GM18519 (cell line): ENCODE results near the gene NUCB1.
"Not testable (repeated sequence)": the region's sequence is repeated elsewhere in the genome, so short reads cannot be mapped to it uniquely, and the experiment has no call there.

ENCODE experiments used
- ATAC-seq: cut with Tn5 transposase; IDR thresholded peaks from one replicate; pipeline ENCODE4 v1.9.1; 2021; ENCODE audit warnings: mild to moderate bottlenecking, moderate library complexity; ENCODE audit not compliant: unreplicated experiment, low FRiP score

NUCB1 gene

GRCh38 chr19:48873476-48874302 is 26.4 kb upstream of the NUCB1 start:
- ATAC-seq, result no peak

DNA sequence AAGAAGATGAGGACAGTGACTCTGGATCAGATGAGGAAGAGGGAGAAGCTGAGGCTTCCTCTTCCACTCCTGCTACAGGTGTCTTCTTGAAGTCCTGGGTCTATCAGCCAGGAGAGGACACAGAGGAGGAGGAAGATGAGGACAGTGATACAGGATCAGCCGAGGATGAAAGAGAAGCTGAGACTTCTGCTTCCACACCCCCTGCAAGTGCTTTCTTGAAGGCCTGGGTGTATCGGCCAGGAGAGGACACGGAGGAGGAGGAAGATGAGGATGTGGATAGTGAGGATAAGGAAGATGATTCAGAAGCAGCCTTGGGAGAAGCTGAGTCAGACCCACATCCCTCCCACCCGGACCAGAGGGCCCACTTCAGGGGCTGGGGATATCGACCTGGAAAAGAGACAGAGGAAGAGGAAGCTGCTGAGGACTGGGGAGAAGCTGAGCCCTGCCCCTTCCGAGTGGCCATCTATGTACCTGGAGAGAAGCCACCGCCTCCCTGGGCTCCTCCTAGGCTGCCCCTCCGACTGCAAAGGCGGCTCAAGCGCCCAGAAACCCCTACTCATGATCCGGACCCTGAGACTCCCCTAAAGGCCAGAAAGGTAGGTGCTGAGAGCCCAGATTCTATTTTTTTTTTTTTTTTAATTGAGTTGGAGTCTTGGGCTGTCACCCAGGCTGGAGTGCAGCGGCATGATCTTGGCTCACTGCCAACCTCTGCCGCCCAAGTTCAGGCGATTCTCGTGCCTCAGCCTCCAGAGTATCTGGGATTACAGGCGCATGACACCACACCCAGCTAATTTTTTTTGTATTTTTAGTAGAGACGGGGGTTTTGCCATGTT is 25.6 kb upstream of the NUCB1 start:
- ATAC-seq, result no peak

GRCh38 chr19:48876043-48876981 is 23.8 kb upstream of the NUCB1 start:
- ATAC-seq, result not testable (repeated sequence)

DNA sequence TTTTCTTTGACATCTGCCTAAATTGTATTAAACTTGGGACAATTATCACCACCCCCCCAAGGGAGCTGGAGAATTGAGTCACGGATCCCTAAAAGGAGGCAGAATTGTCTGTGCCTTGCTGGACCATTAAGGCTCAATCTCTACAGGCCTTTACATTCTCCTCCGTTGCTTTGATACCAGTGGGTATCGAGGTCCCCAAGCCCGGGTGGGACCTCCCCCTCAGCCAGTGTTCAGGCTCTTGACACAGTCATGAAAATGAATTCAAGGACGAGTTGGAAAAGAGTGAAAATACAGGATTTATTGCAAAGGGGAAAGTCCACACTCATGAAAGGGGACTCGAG is 22.3 kb upstream of the NUCB1 start:
- ATAC-seq, result no peak

DNA sequence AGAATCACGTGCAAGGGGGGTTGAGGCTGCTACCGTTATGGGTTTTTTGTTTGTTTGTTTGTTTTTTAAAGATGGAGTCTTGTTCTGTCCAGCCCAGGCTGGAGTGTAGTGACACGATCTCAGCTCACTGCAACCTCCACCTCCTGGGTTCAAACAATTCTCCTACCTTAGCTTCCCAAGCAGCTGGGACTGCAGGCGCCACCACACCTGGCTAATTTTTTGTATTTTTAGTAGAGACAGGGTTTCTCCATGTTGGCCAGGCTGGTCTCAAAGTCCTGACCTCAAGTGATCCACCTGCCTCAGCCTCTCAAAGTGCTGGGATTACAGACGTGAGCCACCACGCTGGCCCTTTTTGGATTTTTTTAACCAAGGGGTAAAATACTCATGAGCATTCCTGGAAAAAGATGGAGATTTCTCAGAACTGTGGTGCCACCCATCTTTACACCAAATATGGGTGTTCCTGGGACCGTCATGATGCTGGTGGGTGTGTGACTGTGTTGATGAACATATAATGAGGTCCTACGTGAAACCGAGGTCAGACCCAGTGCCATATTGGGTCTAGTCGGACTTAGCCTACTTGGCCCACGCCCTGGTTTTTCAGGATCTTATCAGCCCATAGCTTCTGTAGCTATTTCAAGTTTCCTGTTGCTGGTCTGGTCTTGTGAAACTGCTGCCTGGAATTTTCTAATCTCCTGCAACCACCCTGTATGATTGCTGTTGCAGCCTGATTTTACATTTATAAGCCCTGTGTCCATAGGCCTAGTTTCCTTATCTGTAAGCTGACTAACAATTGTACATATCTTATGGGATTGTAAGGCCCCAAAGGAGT is 21.7 kb upstream of the NUCB1 start:
- ATAC-seq, result no peak

DNA sequence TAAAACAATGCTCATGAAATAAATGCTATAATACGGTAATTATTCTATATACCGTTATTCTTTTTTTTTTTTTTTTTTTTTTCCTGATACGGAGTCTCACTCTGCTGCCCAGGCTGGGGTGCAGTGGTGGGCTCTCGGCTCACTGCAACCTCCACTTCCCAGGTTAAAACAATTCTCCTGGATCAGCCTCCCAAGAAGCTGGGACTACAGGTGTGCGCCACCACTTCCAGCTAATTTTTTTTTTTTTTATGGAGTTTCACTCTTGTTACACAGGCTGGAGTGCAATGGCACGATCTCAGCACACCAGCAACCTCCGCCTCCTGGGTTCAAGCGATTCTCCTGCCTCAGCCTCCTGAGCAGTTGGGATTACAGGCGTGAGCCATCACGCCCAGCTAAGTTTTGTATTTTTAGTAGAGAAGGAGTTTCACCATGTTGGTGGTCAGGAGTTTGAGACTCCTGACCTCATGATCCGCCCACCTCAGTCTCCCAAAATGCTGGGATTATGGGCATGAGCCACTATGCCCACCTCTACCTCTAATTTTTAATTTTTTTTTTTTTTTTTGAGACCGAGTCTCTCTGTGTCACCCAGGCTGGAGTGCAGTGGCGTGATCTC is 21.0 kb upstream of the NUCB1 start:
- ATAC-seq, result no peak

DNA sequence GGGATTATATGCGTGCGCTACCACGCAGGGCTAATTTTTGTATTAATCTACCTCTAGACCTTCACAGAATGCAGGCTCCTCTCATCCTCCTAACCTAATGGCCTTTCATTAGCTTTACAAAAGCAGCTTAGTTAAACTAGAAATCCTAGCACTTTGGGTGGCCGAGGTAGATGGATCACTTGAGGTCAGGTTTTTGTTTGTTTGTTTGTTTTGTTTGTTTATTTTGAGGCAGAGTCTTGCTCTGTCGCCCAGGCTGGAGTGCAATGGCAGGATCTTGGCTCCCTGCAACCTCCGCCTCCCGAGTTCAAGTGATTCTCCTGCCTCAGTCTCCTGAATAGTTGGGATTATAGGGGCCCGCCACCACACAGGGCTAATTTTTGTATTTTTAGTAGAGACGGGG is 20.4 kb upstream of the NUCB1 start:
- not testable (repeated sequence) for ATAC-seq

GRCh38 chr19:48881741-48882657 is 18.1 kb upstream of the NUCB1 start:
- ATAC-seq, result no peak

DNA sequence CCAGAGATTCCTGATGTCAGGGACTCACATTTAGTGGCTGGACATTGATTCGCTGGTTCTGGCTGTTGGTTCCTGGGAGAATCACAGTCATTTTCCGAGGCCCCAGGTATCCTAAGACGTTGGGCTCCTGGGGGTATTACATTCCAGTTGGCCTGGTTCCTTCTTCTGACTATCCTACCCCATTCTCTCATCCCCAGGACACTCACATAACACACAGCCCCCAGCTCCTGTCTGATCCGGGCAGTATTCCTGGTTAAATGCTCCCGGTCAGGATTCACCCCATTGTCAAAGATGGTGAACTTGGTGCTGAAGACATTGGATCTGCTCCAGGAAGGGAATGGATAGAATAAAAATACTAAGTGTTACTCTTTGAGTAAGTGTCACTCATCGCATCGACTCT is 16.4 kb upstream of the NUCB1 start:
- ATAC-seq, result no peak

DNA sequence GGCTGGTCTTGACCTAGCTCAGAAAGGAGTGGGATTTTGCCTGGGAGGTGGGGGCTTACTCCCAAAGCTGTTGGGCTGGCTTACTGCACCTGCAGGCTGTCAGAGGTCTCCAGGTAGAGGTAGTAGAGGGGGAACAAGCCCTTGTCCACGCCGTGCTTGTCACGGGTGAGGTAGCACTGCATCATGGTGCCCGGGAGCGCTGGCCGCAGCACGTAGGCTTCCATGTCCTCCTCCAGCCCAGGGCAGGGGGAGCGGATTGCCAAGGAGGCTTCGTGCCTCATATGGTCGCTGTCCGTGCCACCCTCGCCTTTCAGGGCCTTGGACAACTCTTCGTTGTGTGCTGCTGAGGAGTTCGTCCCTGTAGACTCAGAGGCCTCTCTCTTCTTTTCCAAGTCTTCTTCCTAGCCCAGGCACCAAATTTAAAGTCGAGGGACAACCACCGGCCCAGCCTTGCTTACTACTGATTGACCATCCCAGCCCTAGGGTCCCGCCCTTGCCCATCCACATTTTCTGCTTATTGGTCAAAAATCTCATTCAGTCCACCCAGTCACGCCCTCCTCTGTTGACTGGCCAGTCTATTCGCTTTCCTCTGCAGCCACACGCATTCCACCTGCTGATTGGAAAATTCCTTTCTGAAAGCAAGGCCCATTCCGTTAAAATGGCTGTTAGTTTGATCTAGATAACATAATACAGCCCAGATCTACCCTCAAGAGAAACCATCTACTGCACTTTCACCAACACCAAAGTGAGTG is 12.1 kb upstream of the NUCB1 start:
- no peak for ATAC-seq

DNA sequence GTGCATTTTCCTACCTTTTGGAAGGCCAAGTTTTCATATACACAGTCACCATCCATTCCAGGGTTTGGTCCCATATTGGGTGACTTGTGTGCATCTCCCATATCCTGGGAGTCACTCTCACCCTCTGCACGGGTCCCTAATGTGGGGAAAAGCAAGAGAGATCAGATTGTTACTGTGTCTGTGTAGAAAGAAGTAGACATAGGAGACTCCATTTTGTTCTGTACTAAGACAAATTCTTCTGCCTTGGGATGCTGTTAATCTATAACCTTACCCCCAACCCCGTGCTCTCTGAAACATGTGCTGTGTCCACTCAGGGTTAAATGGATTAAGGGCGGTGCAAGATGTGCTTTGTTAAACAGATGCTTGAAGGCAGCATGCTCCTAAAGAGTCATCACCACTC is 10.6 kb upstream of the NUCB1 start:
- ATAC-seq, result not testable (repeated sequence)

GRCh38 chr19:48890551-48890950 is 9.6 kb upstream of the NUCB1 start:
- ATAC-seq, result no peak

DNA sequence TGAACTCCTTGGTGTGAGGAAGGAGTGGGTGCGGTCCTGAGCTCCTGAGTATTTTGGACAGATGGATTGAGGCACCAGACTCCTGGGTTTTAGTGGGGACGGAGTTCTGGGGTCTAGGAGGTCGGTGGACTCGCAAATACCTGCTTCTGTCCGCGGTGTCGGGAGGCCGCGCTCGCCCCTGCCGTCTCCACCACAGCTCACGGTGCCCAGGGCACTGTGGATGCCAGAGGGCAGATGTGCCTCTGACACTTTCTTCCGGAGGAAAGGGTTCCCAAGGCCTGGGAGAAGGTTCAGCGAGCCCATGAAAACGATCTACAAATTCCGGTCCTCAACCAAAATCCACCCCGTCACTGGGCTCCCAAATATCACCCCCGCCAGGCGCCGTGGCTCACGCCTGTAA is 4.9 kb upstream of the NUCB1 start:
- ATAC-seq, result no peak

DNA sequence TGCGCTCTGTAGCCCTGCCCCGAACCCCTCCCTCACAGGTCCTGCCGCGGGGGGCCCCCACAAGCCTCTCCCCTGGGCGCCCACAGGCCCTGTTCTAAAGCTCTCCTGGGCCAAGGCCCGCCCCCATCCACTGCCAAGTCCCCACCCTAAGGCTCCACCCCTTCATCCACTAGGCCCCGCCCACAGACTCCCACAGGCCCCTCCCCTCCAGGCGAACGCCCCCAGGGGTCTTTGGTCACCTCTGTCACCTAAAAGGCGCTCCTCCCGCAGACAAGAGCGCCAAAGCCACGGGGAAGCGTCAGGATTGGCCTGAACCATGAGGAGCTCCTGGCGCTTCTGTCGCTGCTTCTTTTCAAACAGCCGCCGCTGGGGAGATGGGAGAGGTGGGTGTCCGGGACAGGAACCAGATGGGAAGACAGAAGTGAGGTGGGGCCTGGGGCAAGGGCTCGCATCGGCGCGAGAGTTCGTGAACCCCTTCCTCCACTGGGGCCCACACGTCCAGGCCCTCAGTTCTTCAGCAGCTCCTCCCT is 3.9 kb upstream of the NUCB1 start:
- ATAC-seq, result no peak

DNA sequence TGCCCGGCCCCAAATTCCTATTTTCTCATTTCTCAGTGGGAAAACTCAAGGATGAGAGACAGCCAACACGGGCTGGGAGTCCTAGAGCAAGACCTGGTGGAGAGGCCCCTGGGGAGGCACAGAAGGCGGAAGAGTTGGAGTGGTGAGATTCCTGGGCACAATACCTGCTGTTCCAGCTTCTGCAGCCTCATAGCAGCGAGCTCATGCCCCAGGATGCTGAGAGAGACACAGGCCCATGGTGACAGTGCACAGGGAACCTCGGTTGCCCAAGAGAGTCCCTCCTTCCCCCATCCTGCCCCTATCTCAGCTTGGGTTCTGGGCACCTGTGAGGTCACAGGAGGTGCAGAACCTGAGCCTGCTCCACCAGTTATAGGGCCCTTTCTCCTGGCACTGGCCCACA is 2.9 kb upstream of the NUCB1 start:
- ATAC-seq, result no peak

GRCh38 chr19:48899386-48899749 is 744 bp upstream of the NUCB1 start:
- ATAC-seq, result not testable (repeated sequence)
